ENCODE data around the gene OR4D1. TPM values are rescaled to one million over a fixed set of nuclear protein-coding genes. Genes with fewer than 3 reads are reported as not detected.

OR4D1 gene
- total and polyA plus RNA-seq, 9 of the 15 experiments (the other 6 are each of a cell fraction or from before 2014, with no cell fraction given), result not detected

GRCh38 chr17:58200024-58200633, 51.9 kb downstream of the OR4D1 start (continued):
- peak; percentile 34; the same call in 1 of the 2 replicates for TF ChIP-seq USF1 (CRISPR knock-in tag; IDR thresholded peaks at IDR 0.05)
- no peak for TF ChIP-seq ETV6 (IDR thresholded peaks at IDR 0.05; ENCODE audit: borderline replicate concordance in 1 of 2, low read depth in 2 of 2, low read length in 1 of 2)
- TF ChIP-seq ETV6 (CRISPR knock-in tag; IDR thresholded peaks at IDR 0.05; ENCODE audit: borderline replicate concordance), result no peak
- TF ChIP-seq TEAD1 (CRISPR knock-in tag; IDR thresholded peaks at IDR 0.05), result peak in 1 of 2 experiments; percentile 20; a peak in 1 of 4 replicates
- TF ChIP-seq REST (IDR thresholded peaks at IDR 0.05; ENCODE audit: borderline replicate concordance), result peak; percentile 38; the same call in 1 of the 2 replicates
- TF ChIP-seq REST (CRISPR knock-in tag; IDR thresholded peaks at IDR 0.05; ENCODE audit: low read depth), result no peak
- TF ChIP-seq RAD21 (CRISPR knock-in tag; conservative IDR thresholded peaks at IDR 0.05 in 1 of 2, IDR thresholded peaks at IDR 0.05 in 1 of 2), result peak; percentile 33 to 49; a peak in 2 of 4 replicates
- TF ChIP-seq ZNF639 (CRISPR knock-in tag; conservative IDR thresholded peaks at IDR 0.05 in 1 of 2, IDR thresholded peaks at IDR 0.05 in 1 of 2), result no peak
- peak; percentile 68 to 79 (median 69) for TF ChIP-seq CTCF (IDR thresholded peaks at IDR 0.05 in 2 of 3, conservative IDR thresholded peaks at IDR 0.05 in 1 of 3; ENCODE audit: insufficient read depth in 2 of 3, low read depth in 1 of 3, low read length in 3 of 3)
- no peak for TF ChIP-seq ZSCAN29 (IDR thresholded peaks at IDR 0.05)
- TF ChIP-seq SLC30A9 (CRISPR knock-in tag; IDR thresholded peaks at IDR 0.05), result no peak
- TF ChIP-seq SMARCB1 (IDR thresholded peaks at IDR 0.05; ENCODE audit: insufficient read length, low read depth), result no peak
- TF ChIP-seq SMAD3 (CRISPR knock-in tag; conservative IDR thresholded peaks at IDR 0.05), result no peak
